Naive B cell (primary cell): Measurements from ENCODE around the gene SFPQ. TPM values are rescaled to one million over a fixed set of nuclear protein-coding genes. Genes with fewer than 3 reads are reported as not detected.
A peak's percentile ranks its signal among the peaks of the same experiment; 100 is the strongest.
"Not testable (repeated sequence)": the region's sequence is repeated elsewhere in the genome, so short reads cannot be mapped to it uniquely, and the experiment has no call there.

Source experiments
- ATAC-seq, 2 donors: fragments of 150-1000 bp; cut with Tn5 transposase; 2 replicates each; pipeline ENCODE4 v1.10.0; 2021; ENCODE audit warnings: low read depth in 2 of 2, mild to moderate bottlenecking in 2 of 2, moderate library complexity in 2 of 2
- DNase-seq: peaks from one replicate; pipeline ENCODE4 v3.0.0; 2022
- H3K27ac Mint-ChIP-seq, 6 donors: one replicate each; pipeline ENCODE4 v1.8.0; 2020 to 2022; ENCODE audit warnings: mild to moderate bottlenecking in 6 of 6, mixed read lengths in 6 of 6, moderate library complexity in 5 of 6, inconsistent platforms in 2 of 6
- H3K27me3 Mint-ChIP-seq, 3 donors: one replicate each; pipeline ENCODE4 v1.8.0; 2021 to 2022; ENCODE audit warnings: mixed read lengths in 3 of 3, mild to moderate bottlenecking in 1 of 3
- H3K36me3 Mint-ChIP-seq, 2 donors: one replicate each; pipeline ENCODE4 v1.8.0; 2020 to 2022; ENCODE audit warnings: mixed read lengths in 2 of 2, inconsistent platforms in 1 of 2, mild to moderate bottlenecking in 1 of 2
- H3K4me1 Mint-ChIP-seq, 3 donors: one replicate each; pipeline ENCODE4 v1.8.0; 2020 to 2022; ENCODE audit warnings: mixed read lengths in 3 of 3, inconsistent platforms in 1 of 3, mild to moderate bottlenecking in 1 of 3, moderate library complexity in 1 of 3
- H3K4me3 Mint-ChIP-seq, 8 donors: one replicate each; pipeline ENCODE4 v1.8.0; 2020 to 2022; ENCODE audit warnings: mild to moderate bottlenecking in 8 of 8, mixed read lengths in 8 of 8, moderate library complexity in 8 of 8, inconsistent platforms in 2 of 8
- H3K9me3 Mint-ChIP-seq, 7 donors: one replicate each; pipeline ENCODE4 v1.8.0; 2020 to 2022; ENCODE audit warnings: mixed read lengths in 7 of 7, mild to moderate bottlenecking in 5 of 7, inconsistent platforms in 2 of 7, moderate library complexity in 1 of 7
- polyA plus RNA-seq, 6 donors: library from polyadenylated mRNA; unstranded; fragments of 300-500 nt; fragmentation: Illumina TruSeq; gene quantifications; one replicate each; pipeline ENCODE4 v1.2.3, GENCODE V29; 2021; ENCODE audit warnings: low read depth in 6 of 6

The SFPQ gene
- polyA plus RNA-seq, 6 donors from 2014 or later = 71.0 to 191 (median 116) TPM

GRCh38 chr1:35145892-35146549, 46.9 kb downstream of the SFPQ start:
- Mint-ChIP-seq H3K27ac (peak overlapping the region in 1 of 6 donors; percentile 59), H3K27me3 (peaks cover 0 to 11% (median 0%) of the 10 kb centered on the region in 3 donors)
- not testable (repeated sequence) for DNase-seq, H3K36me3 Mint-ChIP-seq, H3K9me3 Mint-ChIP-seq, H3K4me1 Mint-ChIP-seq, H3K4me3 Mint-ChIP-seq, ATAC-seq

GRCh38 chr1:35143737-35144508, 49.0 kb downstream of the SFPQ start:
- no peaks in the 10 kb centered on the region for H3K9me3 Mint-ChIP-seq
- H3K27ac Mint-ChIP-seq = peak overlapping the region in 1 of 6 donors; percentile 1
- H3K27me3 Mint-ChIP-seq = peaks cover 0 to 11% (median 0%) of the 10 kb centered on the region in 3 donors
- H3K36me3 Mint-ChIP-seq = no peaks in the 10 kb centered on the region
- H3K4me3 Mint-ChIP-seq = no peak overlapping the region
- H3K4me1 Mint-ChIP-seq = no peaks in the 10 kb centered on the region
- no peak for ATAC-seq
- no peak for DNase-seq

GRCh38 chr1:35142728-35143127, 50.2 kb downstream of the SFPQ start:
- not testable (repeated sequence) for H3K9me3 Mint-ChIP-seq, H3K36me3 Mint-ChIP-seq, H3K27ac Mint-ChIP-seq, H3K4me1 Mint-ChIP-seq, ATAC-seq, H3K4me3 Mint-ChIP-seq, DNase-seq
- H3K27me3 Mint-ChIP-seq = peaks cover 0 to 11% (median 0%) of the 10 kb centered on the region in 3 donors

- not testable (repeated sequence) for H3K4me3 Mint-ChIP-seq, H3K27ac Mint-ChIP-seq, H3K36me3 Mint-ChIP-seq, DNase-seq, ATAC-seq, H3K4me1 Mint-ChIP-seq, H3K9me3 Mint-ChIP-seq
- H3K27me3 Mint-ChIP-seq = peaks cover 0 to 11% (median 1%) of the 10 kb centered on the region in 3 donors
Observed at GRCh38 chr1:35142294-35142693, 50.7 kb downstream of the SFPQ start.

- not testable (repeated sequence) for H3K4me3 Mint-ChIP-seq, DNase-seq, ATAC-seq, H3K4me1 Mint-ChIP-seq, H3K9me3 Mint-ChIP-seq, H3K27ac Mint-ChIP-seq, H3K36me3 Mint-ChIP-seq
- H3K27me3 Mint-ChIP-seq = peaks cover 0 to 17% (median 16%) of the 10 kb centered on the region in 3 donors
Observed at GRCh38 chr1:35137590-35137989, 55.4 kb downstream of the SFPQ start.

- no peaks in the 10 kb centered on the region for H3K36me3 Mint-ChIP-seq
- H3K9me3 Mint-ChIP-seq = peaks cover 0 to 2% (median 0%) of the 10 kb centered on the region in 7 donors
- H3K27me3 Mint-ChIP-seq = peaks cover 0 to 17% (median 16%) of the 10 kb centered on the region in 3 donors
- H3K27ac Mint-ChIP-seq = no peak overlapping the region
- no peak for DNase-seq
- no peaks in the 10 kb centered on the region for H3K4me1 Mint-ChIP-seq
- ATAC-seq = no peak
- peak overlapping the region in 1 of 8 donors; percentile 35 for H3K4me3 Mint-ChIP-seq
Observed at GRCh38 chr1:35136780-35137179, 56.2 kb downstream of the SFPQ start.

Other genes starting within 250 kb of the SFPQ start
- 10 to 100 TPM; 36.0 to 89.6 (median 77.9) TPM for gene TMEM35B, start 207.8 kb downstream of the SFPQ start, polyA plus RNA-seq
- 10 to 100 TPM in 4 of 6 donors, 1 to 10 TPM in 2; 8.0 to 18.9 (median 12.7) TPM for gene ZMYM6, start 161.2 kb downstream of the SFPQ start, polyA plus RNA-seq
- 10 to 100 TPM; 10.7 to 15.7 (median 13.4) TPM for gene ZMYM1, start 113.8 kb downstream of the SFPQ start, polyA plus RNA-seq
- gene ZMYM4, start 75.6 kb upstream of the SFPQ start, polyA plus RNA-seq = 10 to 100 TPM; 17.1 to 42.0 (median 36.6) TPM